Activated CD8-positive, alpha-beta memory T cell treated with anti-CD3 and anti-CD28 coated beads for 36 hours (primary cell): ENCODE data around the gene PGS1. TPM values are rescaled to one million over a fixed set of nuclear protein-coding genes. Genes with fewer than 3 reads are reported as not detected.

Experiments
- CTCF ChIA-PET: fragments of 350-600 bp; sonication (Branson Sonifier 250); formaldehyde crosslinking; loops from one replicate; lab custom pipeline; 2021; ENCODE audit warnings: antibody characterized with exemption; lab: Charles Lee
- POLR2A ChIA-PET: fragments of 350-600 bp; sonication (Branson Sonifier 250); formaldehyde crosslinking; loops from one replicate; lab custom pipeline; 2021; ENCODE audit warnings: antibody characterized with exemption; lab: Charles Lee
- total RNA-seq, 2 experiments: library from RNA; stranded (reverse); gene quantifications; one replicate each; pipeline ENCODE4 v1.2.3, GENCODE V29; 2021

Gene PGS1
- total RNA-seq, 2 experiments from 2014 or later, result 54.1 to 54.3 TPM

DNA sequence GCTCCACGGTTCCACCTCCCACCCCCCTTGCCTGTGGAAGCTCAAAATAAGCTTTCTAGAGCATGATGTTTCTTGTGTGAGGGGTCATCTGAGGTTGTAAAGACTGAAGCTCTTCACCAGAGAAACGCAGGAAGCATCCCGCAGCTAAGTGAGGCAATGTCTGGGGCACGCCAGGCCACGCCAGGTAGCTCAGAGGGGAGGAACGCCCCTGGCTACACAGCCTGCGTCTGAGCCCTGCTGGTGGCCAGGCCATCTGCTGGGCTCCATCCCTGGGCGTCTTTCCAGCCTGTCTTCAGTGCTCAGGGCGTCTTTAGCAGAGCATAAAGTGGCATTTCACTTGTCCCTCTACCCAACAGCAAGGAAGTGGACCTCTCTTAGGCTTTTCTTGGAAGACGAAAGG lies 33.8 kb upstream of the PGS1 start:
- POLR2A ChIA-PET, result interaction anchor here (1.6 to 2.5 kb wide), 2 partner anchors 11 to 14 kb away, joined by 8 read pairs; no protein-coding TSS in a partner anchor
- CTCF ChIA-PET, result interaction anchor here (0.9 to 1.6 kb wide), 3 partner anchors 10 to 16 kb away, joined by 3 to 5 read pairs (median 4); partner anchors contain the start of gene SOCS3

DNA sequence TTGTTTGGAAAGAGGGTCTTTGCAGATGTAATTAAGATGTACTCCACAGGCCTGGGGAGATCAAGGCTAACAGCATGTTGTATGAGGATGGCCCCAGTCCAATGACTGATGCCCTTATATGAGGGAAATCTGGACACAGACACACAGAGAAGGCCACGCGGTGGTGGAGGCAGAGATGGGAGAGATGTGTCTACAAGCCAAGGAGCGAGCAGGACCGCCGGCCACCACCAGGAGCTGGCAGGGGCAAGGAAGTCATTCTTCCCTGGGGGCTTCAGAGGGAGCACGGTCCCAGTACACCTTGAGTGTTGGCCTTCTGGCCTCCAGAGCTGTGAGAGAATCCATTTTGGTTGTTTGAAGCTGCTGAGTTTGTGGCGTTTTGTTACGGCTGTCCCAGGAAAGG lies 33.3 kb upstream of the PGS1 start:
- ChIA-PET CTCF (interaction anchor here (0.6 to 1.6 kb wide), 3 partner anchors 10 to 56 kb away, joined by 4 to 6 read pairs (median 5); no protein-coding TSS in a partner anchor), POLR2A (interaction anchor here (2.5 kb wide), 1 partner anchor 13 kb away, joined by 8 read pairs; no protein-coding TSS in a partner anchor)

DNA sequence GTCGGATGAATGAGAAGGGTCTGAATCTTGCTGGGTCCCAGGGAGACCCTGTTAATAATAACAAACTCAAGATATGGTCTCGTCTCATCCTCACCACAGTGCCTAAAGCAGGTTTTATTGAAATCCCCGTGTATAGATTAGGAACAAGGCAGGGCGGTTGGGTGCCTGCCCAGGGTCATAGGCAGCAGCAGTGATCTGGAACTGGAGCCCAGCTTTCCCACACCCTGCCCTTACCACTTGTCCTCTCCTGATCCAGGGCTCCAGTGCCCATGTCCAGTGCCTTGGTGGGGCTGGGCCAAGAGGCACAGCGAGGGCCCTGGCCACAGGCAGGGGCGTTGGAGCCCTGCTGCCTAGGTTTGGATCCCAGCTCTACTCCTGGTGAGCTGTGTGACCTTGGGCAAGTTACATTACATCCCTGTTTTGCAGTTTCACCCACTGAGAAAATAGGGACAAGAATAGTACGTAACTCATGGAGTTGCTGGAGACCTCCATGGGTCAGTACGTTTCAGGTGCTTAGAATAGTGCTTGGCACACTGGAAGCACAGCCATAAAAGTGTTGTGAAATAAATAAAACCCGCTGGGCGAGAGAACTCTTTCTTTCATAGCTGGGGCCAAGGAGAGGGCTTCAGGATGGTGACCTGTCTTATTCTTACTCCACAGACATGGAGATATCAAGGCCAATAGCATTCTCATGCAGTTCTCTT lies 32.5 kb upstream of the PGS1 start:
- ChIA-PET CTCF (interaction anchor here (1.6 to 1.9 kb wide), 2 partner anchors 15 to 66 kb away, joined by 4 read pairs; no protein-coding TSS in a partner anchor), POLR2A (interaction anchor here (2.5 kb wide), 1 partner anchor 13 kb away, joined by 8 read pairs; no protein-coding TSS in a partner anchor)

DNA sequence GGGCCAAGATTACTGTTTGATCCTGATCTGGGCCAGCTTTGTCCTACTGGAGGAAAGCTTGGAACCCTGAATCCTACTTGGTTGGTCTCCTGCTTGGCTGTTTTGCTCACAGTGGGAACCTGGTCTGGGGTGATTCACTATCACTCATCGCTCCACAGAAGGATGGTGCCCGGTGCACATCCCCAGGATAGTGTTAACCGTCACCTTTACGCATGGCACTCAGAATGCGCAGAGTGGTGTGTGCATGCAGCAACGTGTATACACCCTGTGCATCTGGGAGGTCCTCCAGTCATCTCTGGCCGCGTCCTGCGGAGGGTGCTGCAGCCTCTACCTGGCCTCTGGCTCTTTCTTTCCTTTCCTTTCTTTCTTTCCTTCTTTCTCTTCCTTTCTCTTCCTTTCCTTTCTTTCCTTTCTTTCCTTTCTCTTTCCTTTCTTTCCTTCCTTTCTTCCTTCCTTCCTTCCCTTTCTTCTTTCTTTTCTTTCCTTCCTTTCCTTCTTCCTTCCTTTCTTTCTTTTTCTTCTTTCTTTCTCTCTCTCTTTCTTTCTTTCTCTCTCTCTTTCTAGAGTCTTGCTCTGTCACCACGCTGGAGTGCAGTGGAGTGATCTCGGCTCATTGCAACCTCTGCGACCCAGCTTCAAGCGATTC lies 31.7 kb upstream of the PGS1 start:
- CTCF ChIA-PET, result interaction anchor here (1.3 to 1.9 kb wide), 2 partner anchors 32 to 66 kb away, joined by 3 to 4 read pairs; no protein-coding TSS in a partner anchor
- POLR2A ChIA-PET, result no interaction called here

DNA sequence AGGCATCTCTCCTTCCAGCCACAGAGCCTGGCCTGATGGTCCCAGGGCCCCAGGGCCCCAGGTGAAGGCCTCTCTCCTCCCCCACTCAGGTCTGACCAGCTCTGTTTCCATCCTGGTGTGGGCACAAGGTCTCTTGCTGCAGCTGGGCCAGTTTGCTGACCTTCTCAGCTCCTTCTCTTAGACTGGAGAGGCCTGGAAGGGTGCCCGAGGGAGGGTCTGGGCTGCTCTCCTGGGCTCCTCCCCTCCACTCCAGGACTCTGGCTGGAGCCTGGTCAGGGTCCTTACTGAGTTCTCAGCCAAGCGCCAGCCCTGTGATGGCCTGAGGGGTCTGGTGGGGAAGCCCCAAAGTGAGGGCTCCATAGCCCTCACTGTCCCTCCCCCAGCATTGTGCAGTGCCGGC lies 31.0 kb upstream of the PGS1 start:
- CTCF ChIA-PET, result interaction anchor here (1.3 to 1.9 kb wide), 2 partner anchors 33 to 65 kb away, joined by 3 to 4 read pairs; no protein-coding TSS in a partner anchor
- POLR2A ChIA-PET, result interaction anchor here (1.2 kb wide), 1 partner anchor 12 kb away, joined by 4 read pairs; the partner anchor contains the start of gene SOCS3

DNA sequence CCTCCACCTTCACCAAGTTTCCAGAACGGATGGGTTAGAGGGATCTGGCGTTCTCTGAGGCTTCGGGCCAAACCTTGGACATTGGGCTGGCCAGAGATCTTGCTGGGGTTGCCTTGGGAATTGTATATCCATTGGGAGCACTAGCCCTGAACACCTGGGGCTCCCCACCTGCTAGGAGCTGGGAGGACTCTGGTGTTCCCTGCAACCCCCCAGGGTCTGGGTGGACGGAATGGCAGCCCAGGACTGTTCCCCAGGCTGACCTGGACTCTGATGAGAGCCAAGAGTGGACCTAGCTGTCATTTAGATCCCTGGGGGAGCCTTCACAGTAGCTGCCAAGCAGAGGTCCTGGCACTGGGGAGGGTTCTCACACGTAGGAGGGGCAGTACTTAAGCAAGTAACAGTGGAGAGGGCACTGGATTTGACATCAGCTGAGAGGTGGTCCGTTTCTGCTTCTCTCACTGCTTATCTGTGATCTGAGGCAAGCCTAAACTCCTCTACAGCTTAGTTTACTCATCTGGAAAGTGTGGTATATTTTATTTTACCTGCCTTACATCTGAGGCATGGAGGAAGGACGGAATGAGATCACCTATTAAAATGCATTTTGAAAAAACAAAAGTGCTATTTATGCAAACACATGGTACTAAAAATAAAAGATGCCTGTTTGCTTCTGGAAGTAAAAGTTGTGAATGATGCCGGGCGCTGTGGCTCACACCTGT lies 30.2 kb upstream of the PGS1 start:
- ChIA-PET POLR2A (interaction anchor here (1.2 kb wide), 1 partner anchor 12 kb away, joined by 4 read pairs; the partner anchor contains the start of gene SOCS3), CTCF (interaction anchor here (0.9 to 1.9 kb wide), 4 partner anchors 9 to 64 kb away, joined by 3 to 4 read pairs (median 4); no protein-coding TSS in a partner anchor)

DNA sequence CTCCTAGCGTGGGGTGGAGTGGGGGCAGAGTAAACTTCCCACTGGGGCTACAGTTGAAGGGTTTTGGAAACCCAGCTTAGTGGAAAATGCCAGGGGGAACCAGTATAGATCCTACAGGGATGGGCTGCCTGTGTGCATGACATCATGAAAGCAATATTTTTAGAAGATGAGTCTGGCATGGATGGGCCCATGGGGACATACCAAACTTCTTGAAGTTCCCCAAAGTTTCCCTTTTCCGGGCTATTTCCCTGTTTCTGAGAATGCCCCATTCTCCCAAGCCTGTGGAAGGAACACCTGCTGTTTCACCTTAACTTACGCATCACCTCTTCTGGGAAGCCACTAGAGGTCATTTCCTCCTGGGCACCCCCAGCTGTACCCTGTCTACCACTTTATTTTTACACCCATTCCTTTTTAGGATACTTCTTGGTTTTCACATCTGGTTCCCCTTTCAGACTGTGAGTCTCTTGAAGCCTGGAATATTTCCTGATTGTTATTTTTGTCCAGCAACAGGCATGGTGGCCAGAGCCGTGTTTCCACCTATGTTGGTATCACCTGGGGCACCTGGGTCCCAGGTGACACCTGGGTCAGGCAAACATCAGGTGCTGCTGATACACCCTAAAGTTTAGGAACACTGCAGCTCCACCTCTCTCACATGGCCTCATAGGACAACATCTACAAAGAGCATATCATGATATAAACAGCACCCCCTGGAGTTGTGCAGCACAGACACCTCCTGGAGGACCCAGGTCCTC lies 28.4 kb upstream of the PGS1 start:
- ChIA-PET CTCF (interaction anchor here (0.7 to 1.4 kb wide), 3 partner anchors 14 to 34 kb away, joined by 3 to 4 read pairs (median 3); no protein-coding TSS in a partner anchor), POLR2A (no interaction called here)

DNA sequence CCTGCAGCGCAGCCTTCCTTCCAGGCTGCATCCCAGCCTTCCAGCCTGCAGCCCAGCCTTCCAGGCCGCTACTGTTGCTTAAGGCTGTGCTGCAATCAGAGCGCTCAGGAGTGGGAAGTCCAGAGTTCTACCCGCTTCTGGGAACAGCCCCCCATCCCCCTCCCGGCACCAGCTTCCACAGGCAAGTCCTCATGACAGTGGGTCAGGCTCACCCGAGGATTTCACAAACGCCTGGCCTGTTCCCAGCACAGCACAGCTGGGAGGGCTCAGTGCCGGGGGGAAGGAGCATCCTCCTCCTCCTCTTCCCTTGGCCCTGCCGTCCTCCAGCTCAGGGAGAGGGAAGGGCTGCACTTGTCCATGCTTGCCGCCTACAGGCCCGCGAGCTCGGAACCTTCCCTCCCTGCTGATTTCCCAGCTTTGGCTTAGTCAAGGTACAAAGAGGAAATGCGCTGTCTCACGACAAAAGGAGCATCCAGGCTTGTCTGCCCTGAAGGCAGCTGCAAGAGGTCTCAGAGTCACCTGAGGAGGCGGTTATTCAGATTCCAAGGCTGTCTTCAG lies 26.9 kb upstream of the PGS1 start:
- CTCF ChIA-PET, result interaction anchor here (0.6 to 1.2 kb wide), 4 partner anchors 63 to 164 kb away, joined by 3 to 4 read pairs (median 3); no protein-coding TSS in a partner anchor
- POLR2A ChIA-PET, result interaction anchor here (0.6 kb wide), 1 partner anchor 246 kb away, joined by 3 read pairs; no protein-coding TSS in a partner anchor

DNA sequence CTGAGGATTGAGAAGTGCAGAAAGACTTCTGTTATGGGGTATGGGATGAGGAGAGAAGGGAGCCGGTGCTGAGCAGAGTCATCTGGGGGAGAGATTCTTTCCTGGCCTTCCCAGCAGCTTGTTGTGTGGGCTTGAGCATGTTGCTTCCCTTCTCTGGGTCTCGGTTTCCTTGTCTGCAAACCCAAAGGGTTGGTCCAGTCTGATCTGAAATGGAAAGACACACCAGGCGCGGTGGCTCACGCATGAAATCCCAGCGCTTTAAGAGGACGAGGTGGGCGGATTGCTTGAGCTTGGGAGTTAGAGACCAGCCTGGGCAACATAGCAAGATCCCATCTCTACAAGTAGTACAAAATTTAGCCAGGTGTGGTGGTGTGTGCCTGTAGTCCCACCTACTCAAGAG lies 24.6 kb upstream of the PGS1 start:
- POLR2A ChIA-PET, result interaction anchor here (0.6 to 1.3 kb wide), 3 partner anchors 11 to 26 kb away, joined by 3 to 4 read pairs (median 3); no protein-coding TSS in a partner anchor
- CTCF ChIA-PET, result interaction anchor here (1.3 kb wide), 1 partner anchor 29 kb away, joined by 3 read pairs; no protein-coding TSS in a partner anchor

DNA sequence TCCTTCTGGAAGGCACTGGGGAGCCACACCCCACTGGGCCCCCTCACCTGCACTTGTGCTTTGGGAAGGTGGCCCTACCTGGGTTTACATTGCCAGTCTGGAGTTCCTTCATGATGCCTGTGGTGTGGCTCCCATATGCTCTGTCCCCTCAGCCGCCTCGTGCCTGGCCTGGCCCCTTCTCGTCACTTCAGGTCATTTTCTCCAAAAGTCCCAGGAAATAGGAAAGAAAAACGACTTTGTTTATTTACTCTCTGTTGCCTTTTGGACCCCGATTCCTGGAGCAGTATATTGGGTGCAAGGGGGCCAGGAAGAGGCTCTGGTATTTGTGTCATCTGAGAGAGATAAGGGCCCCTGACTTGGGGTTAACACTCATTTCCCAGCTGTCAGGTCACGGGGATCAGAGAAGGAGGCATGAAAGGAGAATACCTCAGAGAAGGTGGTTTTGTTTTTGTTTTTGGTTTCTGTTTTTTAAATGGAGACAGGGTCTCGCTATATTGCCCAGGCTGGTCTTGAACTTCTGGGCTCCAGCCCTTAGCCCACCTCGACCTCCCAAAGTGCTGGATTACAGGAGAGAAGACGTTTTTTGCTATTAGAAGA lies 23.3 kb upstream of the PGS1 start:
- POLR2A ChIA-PET, result interaction anchor here (1.0 to 1.5 kb wide), 4 partner anchors 11 to 25 kb away, joined by 3 to 8 read pairs (median 5); partner anchors contain the start of gene PGS1
- CTCF ChIA-PET, result interaction anchor here (0.8 to 1.3 kb wide), 3 partner anchors 11 to 28 kb away, joined by 3 to 5 read pairs (median 4); no protein-coding TSS in a partner anchor

DNA sequence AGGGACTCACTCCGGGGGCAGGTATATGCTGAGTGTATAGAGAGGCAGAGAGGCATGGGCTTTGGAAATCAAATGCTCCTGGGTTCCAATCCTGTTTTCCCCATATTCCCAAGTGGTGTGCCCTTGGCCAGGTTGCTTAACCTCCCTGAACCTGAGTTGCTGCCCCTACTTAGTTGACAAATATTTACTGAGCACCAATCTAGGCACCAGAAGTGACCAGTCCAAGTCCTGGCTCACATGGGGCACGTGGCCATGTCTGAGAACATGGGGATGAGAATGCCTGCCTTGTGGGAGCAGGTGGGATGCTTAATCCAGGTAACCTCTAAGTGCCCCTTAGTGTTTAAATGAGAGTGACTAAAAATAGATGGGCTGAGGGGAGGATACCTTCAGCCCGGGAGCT lies 22.7 kb upstream of the PGS1 start:
- ChIA-PET CTCF (interaction anchor here (0.8 to 1.3 kb wide), 3 partner anchors 11 to 26 kb away, joined by 4 to 6 read pairs (median 5); no protein-coding TSS in a partner anchor), POLR2A (interaction anchor here (0.7 to 1.5 kb wide), 6 partner anchors 12 to 28 kb away, joined by 3 to 13 read pairs (median 6); partner anchors contain the start of gene PGS1)

DNA sequence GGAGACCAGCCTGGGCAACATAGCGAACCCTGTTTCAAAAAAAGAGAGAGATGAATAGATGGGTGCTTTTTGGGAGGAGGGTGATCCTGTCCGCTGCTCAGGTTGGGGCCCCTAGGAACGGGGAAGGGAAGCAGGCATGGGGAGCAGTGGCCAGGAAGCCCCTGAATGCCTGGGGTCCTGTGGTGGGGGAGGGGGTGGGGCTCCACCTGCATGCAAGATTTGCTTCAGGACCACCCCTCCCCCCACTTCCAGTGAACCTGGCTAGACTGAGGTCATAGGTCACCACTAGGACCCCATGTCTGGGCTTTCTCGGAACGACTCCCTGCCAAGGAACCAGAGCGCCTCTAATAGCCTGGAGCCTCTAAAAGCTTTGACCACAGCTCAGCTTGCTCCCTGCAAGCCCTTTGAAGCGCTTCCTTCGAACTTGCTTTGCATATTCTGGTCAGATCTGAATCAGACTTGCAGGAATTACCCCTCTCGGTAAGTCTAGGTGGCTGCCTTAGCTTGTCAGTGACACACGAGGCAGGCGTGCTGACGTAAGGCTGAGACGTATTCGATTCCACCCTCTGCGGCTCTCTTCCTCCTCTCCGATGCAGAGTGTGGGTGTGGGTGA lies 22.2 kb upstream of the PGS1 start:
- ChIA-PET POLR2A (interaction anchor here (0.6 to 1.5 kb wide), 8 partner anchors 12 to 40 kb away, joined by 3 to 13 read pairs (median 5); partner anchors contain the start of gene PGS1), CTCF (interaction anchor here (0.8 to 1.0 kb wide), 2 partner anchors 14 to 26 kb away, joined by 4 to 6 read pairs; no protein-coding TSS in a partner anchor)

DNA sequence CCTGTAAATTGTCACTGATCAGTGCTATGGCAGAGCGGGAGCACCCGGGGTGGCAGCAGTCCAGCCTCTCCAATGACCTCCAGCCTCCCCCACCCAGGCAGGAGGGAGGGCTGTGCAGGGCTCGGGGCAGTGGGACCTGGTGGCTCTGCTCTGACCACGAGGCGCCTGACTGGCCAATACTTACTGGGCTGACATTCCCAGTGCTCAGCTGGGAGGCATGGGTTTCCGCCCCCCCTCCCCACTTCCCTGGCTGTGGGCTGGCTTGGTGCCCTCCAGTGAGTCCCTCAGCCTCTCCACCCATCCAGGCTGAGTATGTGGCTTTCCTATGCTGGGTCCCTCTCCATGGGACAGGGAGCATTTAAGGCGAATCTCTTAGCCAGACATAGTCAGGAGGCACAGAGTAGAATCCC lies 21.3 kb upstream of the PGS1 start:
- POLR2A ChIA-PET, result interaction anchor here (1.0 to 3.2 kb wide), 2 partner anchors 21 to 25 kb away, joined by 3 to 21 read pairs; no protein-coding TSS in a partner anchor
- CTCF ChIA-PET, result interaction anchor here (0.8 to 1.3 kb wide), 5 partner anchors 11 to 418 kb away, joined by 3 to 4 read pairs (median 3); no protein-coding TSS in a partner anchor

DNA sequence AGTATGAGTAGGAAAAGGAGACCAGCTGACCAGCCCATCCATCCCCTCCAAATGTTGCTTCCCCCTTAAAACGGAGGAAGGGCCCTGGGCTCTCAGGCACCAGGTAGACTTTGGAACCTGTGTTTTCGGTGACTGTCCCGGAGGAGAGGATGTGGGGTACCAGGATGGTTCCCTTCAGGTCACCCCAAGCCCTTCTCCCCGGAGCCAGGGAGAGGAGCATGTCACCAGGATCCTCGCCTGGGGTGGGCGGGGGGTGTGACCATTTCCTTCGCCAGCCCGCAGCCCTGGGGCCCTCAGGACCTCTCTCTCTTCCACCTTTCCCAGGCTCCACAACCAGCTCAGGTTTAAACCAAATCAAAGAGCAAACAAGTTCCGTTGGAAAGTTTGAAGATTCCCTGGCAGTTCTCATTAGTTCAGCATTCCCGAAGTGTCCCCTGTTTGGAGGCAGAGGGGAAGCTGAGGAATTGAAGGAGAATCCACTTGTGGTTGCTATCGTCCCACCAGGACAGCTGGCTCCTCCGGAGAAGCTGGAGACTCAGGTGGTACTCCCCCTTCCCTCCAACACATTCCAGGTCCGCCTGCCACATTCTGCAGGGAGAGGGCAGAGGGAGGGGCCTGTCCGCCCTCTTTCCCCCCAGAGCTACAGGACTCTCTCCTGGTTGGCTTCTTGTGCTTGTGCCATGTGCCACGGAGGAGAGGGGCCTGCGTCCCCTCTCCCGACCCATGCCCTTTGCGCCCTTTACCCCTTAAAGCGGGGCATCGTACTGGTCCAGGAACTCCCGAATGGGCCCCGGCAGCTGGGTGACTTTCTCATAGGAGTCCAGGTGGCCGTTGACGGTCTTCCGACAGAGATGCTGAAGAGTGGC lies 20.5 kb upstream of the PGS1 start:
- POLR2A ChIA-PET, result interaction anchor here (1.0 to 3.2 kb wide), 4 partner anchors 13 to 24 kb away, joined by 3 to 21 read pairs (median 6); no protein-coding TSS in a partner anchor
- CTCF ChIA-PET, result interaction anchor here (0.8 to 1.3 kb wide), 5 partner anchors 10 to 417 kb away, joined by 3 to 4 read pairs (median 3); no protein-coding TSS in a partner anchor
